Measurements from ENCODE around the gene CDHR2. TPM values are rescaled to one million over a fixed set of nuclear protein-coding genes. Genes with fewer than 3 reads are reported as not detected.

The CDHR2 gene
- total and polyA plus RNA-seq, 2 donors (not counting 3 experiments of a cell fraction or from before 2014, with no cell fraction given), result not detected

DNA sequence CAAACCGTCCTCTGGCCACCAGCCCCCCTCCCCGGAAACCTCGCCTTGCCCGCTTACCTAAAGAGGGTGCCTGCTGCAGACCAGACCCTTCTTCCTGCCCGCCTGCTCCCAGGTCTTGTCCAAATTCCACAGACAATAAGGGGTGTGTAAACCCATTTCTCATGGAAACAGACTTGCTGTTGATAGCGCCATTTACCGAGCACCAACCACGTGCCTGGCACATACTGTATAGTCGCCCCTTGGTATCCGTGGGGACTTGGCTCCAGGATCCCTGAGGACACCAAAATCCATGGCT is 25.1 kb downstream of the CDHR2 start:
- no TSS peak for BruUV-seq (replicated peaks)

GRCh38 chr5:176575066-176575465 is 25.9 kb downstream of the CDHR2 start:
- Histone ChIP-seq H2AFZ (ENCODE audit: low read depth, low read length) (no peak overlapping the region), H3K4me2 (ENCODE audit: insufficient read depth, low read length) (no peak overlapping the region), H4K20me1 (replicated peaks; ENCODE audit: control insufficient read depth, extremely low read depth, insufficient read depth, low read length) (no peaks in the 10 kb centered on the region), H3K9me3 (replicated peaks; ENCODE audit: control insufficient read depth, insufficient read depth, low read length) (no peaks in the 10 kb centered on the region), H3K4me1 (ENCODE audit: control insufficient read depth, extremely low read depth, insufficient read depth, low read length) (no peaks in the 10 kb centered on the region), H3K27ac (ENCODE audit: insufficient read depth, low read depth, low read length) (no peak overlapping the region), H3K36me3 (ENCODE audit: control insufficient read depth in 2 of 2, extremely low read depth in 1 of 2, insufficient read depth in 2 of 2, low read length in 2 of 2) (no peaks in the 10 kb centered on the region), H3K4me3 (replicated peaks in 1 of 3; ENCODE audit: insufficient read depth in 1 of 3, low read depth in 1 of 3, low read length in 3 of 3) (no peak overlapping the region), H3K9ac (replicated peaks; ENCODE audit: extremely low read depth, insufficient read depth, low read length) (no peak overlapping the region), H3K9me1 (replicated peaks; ENCODE audit: control insufficient read depth, extremely low read depth, insufficient read depth, low read length) (no peaks in the 10 kb centered on the region), H3K79me2 (ENCODE audit: control insufficient read depth, insufficient read depth, low read length) (no peaks in the 10 kb centered on the region), H3K27me3 (ENCODE audit: control insufficient read depth in 2 of 2, insufficient read depth in 2 of 2, low read length in 2 of 2) (no peaks in the 10 kb centered on the region)
- intact Hi-C loops (cut with micrococcal nuclease), result no loop called here
- TF ChIP-seq POLR2A (IDR thresholded peaks at IDR 0.05; ENCODE audit: low read depth, low read length), result no peak
- TF ChIP-seq POLR2AphosphoS5 (IDR thresholded peaks at IDR 0.05; ENCODE audit: insufficient read depth, low read depth, low read length), result no peak
- TF ChIP-seq FOS (IDR thresholded peaks at IDR 0.05; ENCODE audit: borderline replicate concordance, insufficient read depth, low read length), result no peak
- TF ChIP-seq GATA2 (IDR thresholded peaks at IDR 0.05; ENCODE audit: insufficient read depth, insufficient read length, low read depth, low read length), result no peak
- no peak for TF ChIP-seq MYC (IDR thresholded peaks at IDR 0.05; ENCODE audit: low read depth, low read length)
- TF ChIP-seq, protein P1, sequence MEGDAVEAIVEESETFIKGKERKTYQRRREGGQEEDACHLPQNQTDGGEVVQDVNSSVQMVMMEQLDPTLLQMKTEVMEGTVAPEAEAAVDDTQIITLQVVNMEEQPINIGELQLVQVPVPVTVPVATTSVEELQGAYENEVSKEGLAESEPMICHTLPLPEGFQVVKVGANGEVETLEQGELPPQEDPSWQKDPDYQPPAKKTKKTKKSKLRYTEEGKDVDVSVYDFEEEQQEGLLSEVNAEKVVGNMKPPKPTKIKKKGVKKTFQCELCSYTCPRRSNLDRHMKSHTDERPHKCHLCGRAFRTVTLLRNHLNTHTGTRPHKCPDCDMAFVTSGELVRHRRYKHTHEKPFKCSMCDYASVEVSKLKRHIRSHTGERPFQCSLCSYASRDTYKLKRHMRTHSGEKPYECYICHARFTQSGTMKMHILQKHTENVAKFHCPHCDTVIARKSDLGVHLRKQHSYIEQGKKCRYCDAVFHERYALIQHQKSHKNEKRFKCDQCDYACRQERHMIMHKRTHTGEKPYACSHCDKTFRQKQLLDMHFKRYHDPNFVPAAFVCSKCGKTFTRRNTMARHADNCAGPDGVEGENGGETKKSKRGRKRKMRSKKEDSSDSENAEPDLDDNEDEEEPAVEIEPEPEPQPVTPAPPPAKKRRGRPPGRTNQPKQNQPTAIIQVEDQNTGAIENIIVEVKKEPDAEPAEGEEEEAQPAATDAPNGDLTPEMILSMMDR (IDR thresholded peaks at IDR 0.05; ENCODE audit: extremely low read depth in 1 of 2, insufficient read depth in 1 of 2, low read depth in 1 of 2, low read length in 2 of 2), result no peak
- TF ChIP-seq JUN (IDR thresholded peaks at IDR 0.05; ENCODE audit: borderline replicate concordance, insufficient read depth, insufficient read length, low read depth), result no peak
- no peak for TF ChIP-seq EZH2 (IDR thresholded peaks at IDR 0.05; ENCODE audit: borderline replicate concordance, low read depth, low read length, severe bottlenecking)
- TF ChIP-seq MAX (IDR thresholded peaks at IDR 0.05; ENCODE audit: insufficient read depth, insufficient read length), result no peak
- DNase-seq (ENCODE audit: low read depth, low spot score) (no peak), FAIRE-seq (no peak)
- no TSS peak for BruUV-seq (replicated peaks)
- CTCF ChIA-PET, result interaction anchor here (0.8 to 2.8 kb wide), 10 partner anchors 21 to 86 kb away, joined by 3 to 10 read pairs (median 6); partner anchors contain the start of genes EIF4E1B, RNF44, SNCB and TSPAN17
- dilution Hi-C loops (cut with MboI; ENCODE audit: extremely low pct_ligation_motif_present, low sequenced_read_pairs), result no loop called here
- POLR2A ChIA-PET, result interaction anchor here (1.0 kb wide), 1 partner anchor 72 kb away, joined by 3 read pairs; the partner anchor contains the start of gene TSPAN17

More for the DNA sequence above, 25.1 kb downstream of the CDHR2 start:
- peak; percentile 28 for FAIRE-seq
- H3K4me3 ChIP-seq (replicated peaks in 1 of 3; ENCODE audit: insufficient read depth in 1 of 3, low read depth in 1 of 3, low read length in 3 of 3), result no peak overlapping the region
- no peak for DNase-seq (ENCODE audit: low read depth, low spot score)
- H3K27ac ChIP-seq (ENCODE audit: insufficient read depth, low read depth, low read length), result no peak overlapping the region
- H3K79me2 ChIP-seq (ENCODE audit: control insufficient read depth, insufficient read depth, low read length), result no peaks in the 10 kb centered on the region
- dilution Hi-C loops (cut with MboI; ENCODE audit: extremely low pct_ligation_motif_present, low sequenced_read_pairs) (no loop called here), intact Hi-C loops (cut with micrococcal nuclease) (loop anchor here (1.0 kb wide), 4 partner anchors 45 to 158 kb away; partner anchors contain the start of genes CLTB and TSPAN17)
- no peaks in the 10 kb centered on the region for H3K36me3 ChIP-seq (ENCODE audit: control insufficient read depth in 2 of 2, extremely low read depth in 1 of 2, insufficient read depth in 2 of 2, low read length in 2 of 2)
- no peaks in the 10 kb centered on the region for H3K4me1 ChIP-seq (ENCODE audit: control insufficient read depth, extremely low read depth, insufficient read depth, low read length)
- no peak for TF ChIP-seq GATA2 (IDR thresholded peaks at IDR 0.05; ENCODE audit: insufficient read depth, insufficient read length, low read depth, low read length)
- TF ChIP-seq, protein P1 (IDR thresholded peaks at IDR 0.05; ENCODE audit: extremely low read depth in 1 of 2, insufficient read depth in 1 of 2, low read depth in 1 of 2, low read length in 2 of 2), result no peak
- no peak overlapping the region for H2AFZ ChIP-seq (ENCODE audit: low read depth, low read length)
- ChIA-PET POLR2A (no interaction called here), CTCF (interaction anchor here (0.8 to 2.8 kb wide), 10 partner anchors 25 to 147 kb away, joined by 3 to 10 read pairs (median 6); partner anchors contain the start of genes CDHR2, EIF4E1B, RNF44 and SNCB)
- no peaks in the 10 kb centered on the region for H3K9me3 ChIP-seq (replicated peaks; ENCODE audit: control insufficient read depth, insufficient read depth, low read length)
- no peaks in the 10 kb centered on the region for H4K20me1 ChIP-seq (replicated peaks; ENCODE audit: control insufficient read depth, extremely low read depth, insufficient read depth, low read length)
- H3K27me3 ChIP-seq (ENCODE audit: control insufficient read depth in 2 of 2, insufficient read depth in 2 of 2, low read length in 2 of 2), result no peaks in the 10 kb centered on the region
- H3K4me2 ChIP-seq (ENCODE audit: insufficient read depth, low read length), result no peak overlapping the region
- no peaks in the 10 kb centered on the region for H3K9me1 ChIP-seq (replicated peaks; ENCODE audit: control insufficient read depth, extremely low read depth, insufficient read depth, low read length)
- H3K9ac ChIP-seq (replicated peaks; ENCODE audit: extremely low read depth, insufficient read depth, low read length), result no peak overlapping the region

Data from endothelial cell of umbilical vein (primary cell).